NCI-H510A (cell line): ENCODE results near the gene ITGB4.

Source experiments
- DNase-seq: peaks from one replicate; lab custom pipeline; 2025; lab: John Stamatoyannopoulos, UW

ITGB4 gene

GRCh38 chr17:75791254-75791653, 70.0 kb downstream of the ITGB4 start:
- DNase-seq: no peak

- DNase-seq: no peak
Measured at GRCh38 chr17:75793460-75793859, 72.2 kb downstream of the ITGB4 start.

GRCh38 chr17:75795820-75796607, 74.8 kb downstream of the ITGB4 start:
- no peak for DNase-seq

GRCh38 chr17:75799402-75799801, 78.1 kb downstream of the ITGB4 start:
- DNase-seq: no peak

- DNase-seq: no peak
Measured at GRCh38 chr17:75803883-75804282, 82.6 kb downstream of the ITGB4 start.

- DNase-seq: no peak
Measured at GRCh38 chr17:75806822-75807500, 85.7 kb downstream of the ITGB4 start.
